Adrenal gland (tissue), 5 donors: ENCODE data around the gene KDM4C.

ENCODE experiments used
- POLR2A ChIP-seq, 2 donors: fragments of 450-650 bp; IDR thresholded peaks; one replicate each; pipeline ENCODE4 v1.6.1; 2017; ENCODE audit warnings: antibody characterized with exemption in 2 of 2, mild to moderate bottlenecking in 2 of 2, moderate library complexity in 1 of 2
- TF ChIP-seq, protein P1 (sequence below), 6 experiments: fragments of 450-650 bp in 4 of 6; fragments of 200-600 bp in 2 of 6; sonication (generic) in 1 of 6; IDR thresholded peaks; 1 replicate in 5 of 6; 2 replicates in 1 of 6; pipeline versions ENCODE4 v1.5.1 to v1.8.0; 2016 to 2021; ENCODE audit warnings: antibody characterized with exemption in 6 of 6, mild to moderate bottlenecking in 2 of 6, moderate library complexity in 1 of 6
- donor health status: DM: no; HTN: no; CAD: no.

DNA sequence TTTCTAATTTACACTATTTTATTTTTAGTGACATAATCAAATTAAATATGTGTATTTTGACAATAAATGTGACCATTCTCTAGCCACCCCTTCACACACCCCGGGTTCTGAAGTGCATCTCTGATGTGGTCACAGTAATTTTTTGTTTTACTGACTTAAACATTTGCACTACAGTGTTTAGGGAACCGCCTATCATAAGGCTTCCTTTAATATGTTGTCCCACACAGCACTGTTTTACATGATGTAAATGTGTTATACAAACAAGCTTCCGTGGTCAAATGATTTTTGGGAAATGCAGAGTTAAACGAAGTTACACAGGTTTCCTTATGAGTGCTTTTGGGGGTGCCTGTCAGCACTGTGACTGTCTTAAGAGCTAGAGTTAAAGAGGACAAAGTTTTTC, 86.5 kb downstream of the KDM4C start:
- TF ChIP-seq, protein P1, sequence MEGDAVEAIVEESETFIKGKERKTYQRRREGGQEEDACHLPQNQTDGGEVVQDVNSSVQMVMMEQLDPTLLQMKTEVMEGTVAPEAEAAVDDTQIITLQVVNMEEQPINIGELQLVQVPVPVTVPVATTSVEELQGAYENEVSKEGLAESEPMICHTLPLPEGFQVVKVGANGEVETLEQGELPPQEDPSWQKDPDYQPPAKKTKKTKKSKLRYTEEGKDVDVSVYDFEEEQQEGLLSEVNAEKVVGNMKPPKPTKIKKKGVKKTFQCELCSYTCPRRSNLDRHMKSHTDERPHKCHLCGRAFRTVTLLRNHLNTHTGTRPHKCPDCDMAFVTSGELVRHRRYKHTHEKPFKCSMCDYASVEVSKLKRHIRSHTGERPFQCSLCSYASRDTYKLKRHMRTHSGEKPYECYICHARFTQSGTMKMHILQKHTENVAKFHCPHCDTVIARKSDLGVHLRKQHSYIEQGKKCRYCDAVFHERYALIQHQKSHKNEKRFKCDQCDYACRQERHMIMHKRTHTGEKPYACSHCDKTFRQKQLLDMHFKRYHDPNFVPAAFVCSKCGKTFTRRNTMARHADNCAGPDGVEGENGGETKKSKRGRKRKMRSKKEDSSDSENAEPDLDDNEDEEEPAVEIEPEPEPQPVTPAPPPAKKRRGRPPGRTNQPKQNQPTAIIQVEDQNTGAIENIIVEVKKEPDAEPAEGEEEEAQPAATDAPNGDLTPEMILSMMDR (IDR thresholded peaks at IDR 0.05) = no peak
- no peak for TF ChIP-seq POLR2A (IDR thresholded peaks at IDR 0.05)
